Spleen (tissue), 7 donors: ENCODE results near the gene ARHGAP10.

Experiments used
- CTCF ChIP-seq, 11 experiments: fragments of 200-600 bp in 7 of 11; fragments of 450-650 bp in 4 of 11; sonication (generic) in 4 of 11; IDR thresholded peaks in 8 of 11; conservative IDR thresholded peaks in 3 of 11; 1 replicate in 7 of 11; 2 replicates in 4 of 11; pipeline versions ENCODE4 v1.4.0 to v1.8.0; 2016 to 2021; ENCODE audit warnings: antibody characterized with exemption in 11 of 11, inconsistent platforms in 4 of 11, mild to moderate bottlenecking in 1 of 11
- POLR2A ChIP-seq, 3 donors: fragments of 450-650 bp; IDR thresholded peaks; one replicate each; pipeline ENCODE4 v1.5.1; 2017; ENCODE audit warnings: antibody characterized with exemption in 3 of 3, mild to moderate bottlenecking in 1 of 3
- donor health status: DM: no; HTN: no; CAD: no; lungs with moderate emphysema.
- donor health status: DM: no; HTN: no; CAD: no.
- donor health status: DM: no; HTN: no; CAD: no.

GRCh38 chr4:147884536-147884935 is 152.6 kb downstream of the ARHGAP10 start:
- TF ChIP-seq CTCF (IDR thresholded peaks at IDR 0.05 in 8 of 11, conservative IDR thresholded peaks at IDR 0.05 in 3 of 11), result no peak
- no peak for TF ChIP-seq POLR2A (IDR thresholded peaks at IDR 0.05)
